ENCODE measurements around the gene LRTM2. TPM values are rescaled to one million over a fixed set of nuclear protein-coding genes. Genes with fewer than 3 reads are reported as not detected.

Gene LRTM2
- not detected in 2 replicates for total RNA-seq (2011; cell fraction: chromatin; rRNA removed; ENCODE audit: low replicate concordance)
- not detected in 2 replicates for total RNA-seq (2011; cell fraction: nucleolus; rRNA removed)
- total RNA-seq (2011; cell fraction: nucleoplasm; rRNA removed) = not detected in 2 replicates
- total RNA-seq (2014; rRNA removed) = not detected in 2 replicates
- total RNA-seq (2014; rRNA removed; fragmentation: Illumina TruSeq; extraction: Trizol) = not detected in 2 replicates
- total RNA-seq (2015; rRNA removed; fragmentation: Illumina TruSeq; extraction: Trizol) = not detected in 2 replicates
- total RNA-seq (2021) = not detected in 2 replicates
- polyA plus RNA-seq (2011; rRNA removed) = not detected in 2 replicates
- polyA plus RNA-seq (2011; cell fraction: cytosol; rRNA removed) = not detected in 2 replicates
- polyA plus RNA-seq (2011; cell fraction: nucleus; rRNA removed) = not detected in 2 replicates
- polyA plus RNA-seq (2012) = not detected in 2 replicates
- not detected in 2 replicates for polyA plus RNA-seq (2014; fragmentation: Illumina TruSeq; extraction: Trizol)
- not detected for polyA plus RNA-seq (2014; fragmentation: Nextera tagmentation; extraction: Ambion mirVana)
- 0.09 TPM in 1 of 2 replicates, not detected in the other for polyA plus RNA-seq (2014; rRNA removed)
- polyA minus RNA-seq (2011; rRNA and poly(A)+ RNA removed) = not detected in 2 replicates
- not detected in 2 replicates for polyA minus RNA-seq (2011; cell fraction: cytosol; rRNA and poly(A)+ RNA removed)
- not detected in 2 replicates for polyA minus RNA-seq (2011; cell fraction: nucleus; rRNA and poly(A)+ RNA removed)
- not detected for Bru-seq, nascent RNA
- percentile 10 among the genes with signal in this experiment for BruChase-seq, experiment 1, labeled RNA remaining after a 2-hour chase
- BruChase-seq, experiment 2, labeled RNA remaining after a 6-hour chase = percentile 6 among the genes with signal in this experiment
- long read RNA-seq, experiment 1 = 0 reads
- long read RNA-seq, experiment 2 = 0 reads
- long read RNA-seq, experiment 3 = 0 reads

DNA sequence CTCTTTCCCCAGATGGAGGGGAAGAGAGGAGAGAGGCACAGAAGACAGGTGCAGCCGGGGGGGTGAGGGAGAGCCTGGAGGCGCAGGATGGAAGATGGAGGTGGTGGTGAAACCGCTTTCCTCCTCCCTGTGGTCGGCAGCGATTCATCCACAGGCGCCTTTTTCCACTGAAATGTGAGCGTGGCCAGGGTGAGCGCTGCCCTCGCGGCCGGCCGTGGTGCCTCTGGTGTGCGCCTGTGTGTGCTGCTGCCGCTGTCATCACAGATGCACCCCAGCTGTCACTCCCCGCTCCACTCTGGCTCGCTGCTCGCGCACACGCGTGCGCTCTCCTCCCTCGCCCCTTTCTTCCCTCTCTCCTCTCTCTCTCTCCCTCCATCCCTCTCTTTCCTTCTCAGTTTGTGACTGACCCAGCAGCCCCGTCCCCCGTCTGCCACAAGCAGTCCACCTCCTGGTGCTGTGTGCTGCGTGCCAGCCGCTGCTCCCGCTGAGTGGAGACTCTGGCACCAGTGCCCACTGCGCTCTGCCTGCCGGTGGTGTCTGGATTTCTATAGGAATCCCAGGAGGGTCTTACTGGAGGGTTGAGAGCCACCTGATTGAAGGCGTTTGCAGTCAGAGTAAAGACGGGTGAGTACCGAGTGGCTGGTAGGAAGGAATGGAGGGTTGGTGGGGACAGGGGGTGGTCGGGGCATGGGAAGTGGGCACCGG is at the start of gene LRTM2:
LRTM2 (plus strand) TSS at position 375 of the 705 bp plus-strand sequence. CDS start 7,584 bp downstream, outside the sequence.
- Histone ChIP-seq H2AFZ (ENCODE audit: low read depth, low read length) (no peak within 1 kb of the TSS), H3K36me3 (ENCODE audit: control insufficient read depth, insufficient read depth, low read length) (no peaks in the 10 kb centered on the region), H3K79me2 (ENCODE audit: control insufficient read depth, insufficient read depth, low read length) (no peaks in the 10 kb centered on the region), H3K9ac (ENCODE audit: insufficient read depth in 1 of 2, low read depth in 2 of 2, low read length in 2 of 2) (no peak within 1 kb of the TSS), H3K27me3 (ENCODE audit: control insufficient read depth in 2 of 2, insufficient read depth in 2 of 2, low read length in 2 of 2) (peaks cover 34 to 84% of the 10 kb centered on the region in 2 experiments; a peak in 4 of 5 replicates), H3K27ac (ENCODE audit: extremely low read depth, low read depth, low read length) (no peak within 1 kb of the TSS), H3K4me2 (ENCODE audit: insufficient read depth, low read length) (no peak within 1 kb of the TSS), H3K9me1 (ENCODE audit: control insufficient read depth, insufficient read depth, low read length) (no peaks in the 10 kb centered on the region), H4K20me1 (replicated peaks; ENCODE audit: control insufficient read depth, insufficient read depth, low read length) (peaks cover 6% of the 10 kb centered on the region; the same call in 1 of the 2 replicates), H3K9me3 (replicated peaks; ENCODE audit: control insufficient read depth, insufficient read depth, low read depth, low read length) (no peaks in the 10 kb centered on the region), H3K4me1 (replicated peaks in 1 of 2; ENCODE audit: control insufficient read depth in 2 of 2, insufficient read depth in 2 of 2, low read length in 2 of 2) (peaks cover 0 to 6% of the 10 kb centered on the region in 2 experiments; a peak in 3 of 5 replicates), H3K4me3 (no peak within 1 kb of the TSS)
- BruUV-seq (replicated peaks) = no TSS peak
- DNase-seq (ENCODE audit: extremely low read depth in 1 of 4, low spot score in 3 of 4) (no peak), FAIRE-seq (no peak), ATAC-seq (peak; percentile 19; the same call in 1 of the 3 replicates)
- CTCF ChIA-PET (ENCODE audit: low intra/inter-chr PET ratio) = no interaction called here
- intact Hi-C loops (cut with micrococcal nuclease) = no loop called here
- POLR2A ChIA-PET = interaction anchor here (0.5 kb wide), 1 partner anchor 15 kb away, joined by 3 read pairs; no protein-coding TSS in a partner anchor
- no peak for TF ChIP-seq ZNF347 (CRISPR knock-in tag; IDR thresholded peaks at IDR 0.05; ENCODE audit: low read depth)
- TF ChIP-seq, protein P1, sequence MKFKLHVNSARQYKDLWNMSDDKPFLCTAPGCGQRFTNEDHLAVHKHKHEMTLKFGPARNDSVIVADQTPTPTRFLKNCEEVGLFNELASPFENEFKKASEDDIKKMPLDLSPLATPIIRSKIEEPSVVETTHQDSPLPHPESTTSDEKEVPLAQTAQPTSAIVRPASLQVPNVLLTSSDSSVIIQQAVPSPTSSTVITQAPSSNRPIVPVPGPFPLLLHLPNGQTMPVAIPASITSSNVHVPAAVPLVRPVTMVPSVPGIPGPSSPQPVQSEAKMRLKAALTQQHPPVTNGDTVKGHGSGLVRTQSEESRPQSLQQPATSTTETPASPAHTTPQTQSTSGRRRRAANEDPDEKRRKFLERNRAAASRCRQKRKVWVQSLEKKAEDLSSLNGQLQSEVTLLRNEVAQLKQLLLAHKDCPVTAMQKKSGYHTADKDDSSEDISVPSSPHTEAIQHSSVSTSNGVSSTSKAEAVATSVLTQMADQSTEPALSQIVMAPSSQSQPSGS (CRISPR knock-in tag; IDR thresholded peaks at IDR 0.05) = no peak
- no peak for TF ChIP-seq PHB (CRISPR knock-in tag; IDR thresholded peaks at IDR 0.05)
- no peak for TF ChIP-seq KAT8 (IDR thresholded peaks at IDR 0.05; ENCODE audit: low read depth)
- TF ChIP-seq, protein P2, sequence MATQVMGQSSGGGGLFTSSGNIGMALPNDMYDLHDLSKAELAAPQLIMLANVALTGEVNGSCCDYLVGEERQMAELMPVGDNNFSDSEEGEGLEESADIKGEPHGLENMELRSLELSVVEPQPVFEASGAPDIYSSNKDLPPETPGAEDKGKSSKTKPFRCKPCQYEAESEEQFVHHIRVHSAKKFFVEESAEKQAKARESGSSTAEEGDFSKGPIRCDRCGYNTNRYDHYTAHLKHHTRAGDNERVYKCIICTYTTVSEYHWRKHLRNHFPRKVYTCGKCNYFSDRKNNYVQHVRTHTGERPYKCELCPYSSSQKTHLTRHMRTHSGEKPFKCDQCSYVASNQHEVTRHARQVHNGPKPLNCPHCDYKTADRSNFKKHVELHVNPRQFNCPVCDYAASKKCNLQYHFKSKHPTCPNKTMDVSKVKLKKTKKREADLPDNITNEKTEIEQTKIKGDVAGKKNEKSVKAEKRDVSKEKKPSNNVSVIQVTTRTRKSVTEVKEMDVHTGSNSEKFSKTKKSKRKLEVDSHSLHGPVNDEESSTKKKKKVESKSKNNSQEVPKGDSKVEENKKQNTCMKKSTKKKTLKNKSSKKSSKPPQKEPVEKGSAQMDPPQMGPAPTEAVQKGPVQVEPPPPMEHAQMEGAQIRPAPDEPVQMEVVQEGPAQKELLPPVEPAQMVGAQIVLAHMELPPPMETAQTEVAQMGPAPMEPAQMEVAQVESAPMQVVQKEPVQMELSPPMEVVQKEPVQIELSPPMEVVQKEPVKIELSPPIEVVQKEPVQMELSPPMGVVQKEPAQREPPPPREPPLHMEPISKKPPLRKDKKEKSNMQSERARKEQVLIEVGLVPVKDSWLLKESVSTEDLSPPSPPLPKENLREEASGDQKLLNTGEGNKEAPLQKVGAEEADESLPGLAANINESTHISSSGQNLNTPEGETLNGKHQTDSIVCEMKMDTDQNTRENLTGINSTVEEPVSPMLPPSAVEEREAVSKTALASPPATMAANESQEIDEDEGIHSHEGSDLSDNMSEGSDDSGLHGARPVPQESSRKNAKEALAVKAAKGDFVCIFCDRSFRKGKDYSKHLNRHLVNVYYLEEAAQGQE (IDR thresholded peaks at IDR 0.05; ENCODE audit: borderline replicate concordance) = no peak
- TF ChIP-seq, protein P2 (CRISPR knock-in tag; IDR thresholded peaks at IDR 0.05; ENCODE audit: low read depth) = no peak
- TF ChIP-seq ZNF778 (CRISPR knock-in tag; IDR thresholded peaks at IDR 0.05) = no peak
- under 1% methylated on average over 13 of the region's 34 CpGs for WGBS (ENCODE audit: insufficient coverage, low coverage, missing lambda C conversion rate)
- in situ Hi-C loops (cut with MboI) = no loop called here

Measured in K562 (cell line).